DOHH2 (cell line): ENCODE data around the gene MCMBP.
"Not testable (repeated sequence)": the region's sequence is repeated elsewhere in the genome, so short reads cannot be mapped to it uniquely, and the experiment has no call there.

Source experiments
- H3F3A ChIP-seq: fragments of 200-600 bp; sonication (generic), shearing (Covaris generic); 2 replicates; pipeline ENCODE4 v1.6.0; 2016; ENCODE audit warnings: antibody characterized with exemption, mild to moderate bottlenecking; ENCODE audit not compliant: control insufficient read depth, insufficient read depth
- H3K27ac ChIP-seq: fragments of 200-600 bp; sonication (generic); 2 replicates; pipeline ENCODE4 v1.5.1; 2014; ENCODE audit warnings: low read depth, mild to moderate bottlenecking, low read length, moderate library complexity
- H3K27me3 ChIP-seq: fragments of 200-600 bp; sonication (generic); 2 replicates; pipeline ENCODE4 v1.6.1; 2014; ENCODE audit warnings: mild to moderate bottlenecking, low read length, mixed read lengths; ENCODE audit not compliant: control insufficient read depth
- H3K36me3 ChIP-seq: fragments of 200-600 bp; sonication (generic); 2 replicates; pipeline ENCODE4 v1.6.1; 2014; ENCODE audit warnings: mild to moderate bottlenecking, low read length, moderate library complexity, mixed read lengths; ENCODE audit not compliant: control insufficient read depth
- H3K4me1 ChIP-seq: fragments of 200-600 bp; sonication (generic); 2 replicates; pipeline ENCODE4 v1.6.1; 2014; ENCODE audit warnings: mild to moderate bottlenecking, low read length, mixed read lengths; ENCODE audit not compliant: control insufficient read depth
- H3K4me2 ChIP-seq: fragments of 200-600 bp; sonication (generic); 2 replicates; pipeline ENCODE4 v1.6.0; 2014; ENCODE audit warnings: mild to moderate bottlenecking, low read length, moderate library complexity
- H3K4me3 ChIP-seq: fragments of 200-600 bp; sonication (generic); 2 replicates; pipeline ENCODE4 v1.5.1; 2014; ENCODE audit warnings: mild to moderate bottlenecking, low read length, mixed read lengths
- H3K79me2 ChIP-seq: fragments of 200-600 bp; sonication (generic); 2 replicates; pipeline ENCODE4 v1.6.1; 2014; ENCODE audit warnings: mild to moderate bottlenecking, low read length, mixed read lengths; ENCODE audit not compliant: control insufficient read depth
- H3K9me2 ChIP-seq: fragments of 200-600 bp; sonication (generic); replicated peaks from 2 replicates; pipeline ENCODE4 v1.6.1; 2014; ENCODE audit warnings: mild to moderate bottlenecking, low read length, mixed read lengths; ENCODE audit not compliant: control insufficient read depth
- H3K9me3 ChIP-seq: fragments of 200-600 bp; sonication (generic); 2 replicates; pipeline ENCODE4 v1.6.1; 2014; ENCODE audit warnings: antibody characterized with exemption, low read length, mixed read lengths; ENCODE audit not compliant: control insufficient read depth, insufficient read depth
- H4K20me1 ChIP-seq: fragments of 200-600 bp; sonication (generic); 2 replicates; pipeline ENCODE4 v1.6.0; 2014; ENCODE audit warnings: low read depth, mild to moderate bottlenecking, antibody characterized with exemption, low read length, moderate library complexity; ENCODE audit not compliant: control insufficient read depth, insufficient read depth
- CTCF ChIP-seq: fragments of 200-600 bp; sonication (generic); IDR thresholded peaks from one replicate; pipeline ENCODE4 v1.5.1; 2014; ENCODE audit warnings: antibody characterized with exemption, mild to moderate bottlenecking, low read depth, low read length; ENCODE audit not compliant: poor library complexity, severe bottlenecking
- EZH2phosphoT487 ChIP-seq: fragments of 200-600 bp; sonication (generic); IDR thresholded peaks from 2 replicates; pipeline ENCODE4 v1.6.1; 2017; ENCODE audit warnings: borderline replicate concordance, mild to moderate bottlenecking, antibody characterized with exemption, low read length, moderate library complexity, mixed read lengths

MCMBP gene

DNA sequence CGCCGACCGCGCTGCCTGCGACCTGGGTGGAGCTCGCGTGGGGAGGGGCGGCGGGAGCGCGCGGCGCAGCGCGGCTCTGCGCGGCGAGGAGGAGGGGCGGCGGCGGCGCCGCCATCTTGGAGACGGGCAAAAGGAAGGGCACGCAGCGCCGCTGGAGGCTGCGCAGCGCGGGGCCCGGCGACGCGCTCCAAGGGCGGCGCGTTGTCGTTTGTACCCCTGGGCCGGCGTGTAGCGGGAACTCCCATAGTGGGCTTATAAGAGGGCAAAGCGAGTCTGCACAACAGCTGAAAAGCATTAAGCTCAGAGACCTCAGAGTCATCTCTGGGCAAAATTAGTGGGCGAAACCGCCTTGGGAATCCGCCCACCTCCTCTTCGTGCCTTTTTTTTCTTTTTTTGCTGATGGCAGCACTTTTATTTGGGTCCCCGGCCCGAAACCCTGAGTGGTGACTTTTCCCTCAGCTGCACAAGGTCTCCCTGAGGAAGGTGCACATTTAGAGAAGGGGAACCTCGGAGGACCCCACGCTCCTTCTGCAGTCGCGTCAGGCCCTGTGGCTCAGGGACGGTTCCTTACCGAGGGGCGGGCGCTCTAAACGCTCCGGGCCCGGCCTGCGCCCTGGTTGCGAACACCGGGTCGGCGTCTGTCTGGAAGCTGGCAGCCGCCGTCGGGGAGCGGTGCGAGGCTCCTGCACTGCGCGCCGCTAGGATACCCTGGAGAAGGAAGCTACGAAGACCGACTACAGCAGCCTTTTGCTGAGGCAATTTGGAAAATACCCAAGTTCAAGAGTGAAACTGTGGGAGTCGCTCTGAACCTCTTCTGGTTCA is 428 bp upstream of the MCMBP start:
- H3K27me3 ChIP-seq, result no peaks in the 10 kb centered on the region
- peaks cover 41% of the 10 kb centered on the region for H3K4me1 ChIP-seq
- peaks cover 54% of the 10 kb centered on the region for H3K79me2 ChIP-seq
- peak overlapping the region; percentile 65 for H3K27ac ChIP-seq
- peaks cover 19% of the 10 kb centered on the region for H4K20me1 ChIP-seq
- H3K4me3 ChIP-seq, result peak overlapping the region; percentile 85
- peaks cover 26% of the 10 kb centered on the region for H3K36me3 ChIP-seq
- H3F3A ChIP-seq, result no peaks in the 10 kb centered on the region
- peak overlapping the region; percentile 94 for H3K4me2 ChIP-seq
- no peaks in the 10 kb centered on the region for H3K9me3 ChIP-seq
- TF ChIP-seq EZH2phosphoT487 (no peak), CTCF (no peak)
- no peaks in the 10 kb centered on the region for H3K9me2 ChIP-seq

GRCh38 chr10:119871881-119872609 is 598 bp downstream of the MCMBP start:
- Histone ChIP-seq H3K9me2 (no peaks in the 10 kb centered on the region), H3K4me1 (peaks cover 50% of the 10 kb centered on the region), H4K20me1 (peaks cover 24% of the 10 kb centered on the region), H3K36me3 (peaks cover 33% of the 10 kb centered on the region), H3K4me2 (peak overlapping the region; percentile 94), H3K27me3 (no peaks in the 10 kb centered on the region), H3K27ac (peak overlapping the region; percentile 65), H3K4me3 (peak overlapping the region; percentile 85), H3K79me2 (peaks cover 65% of the 10 kb centered on the region), H3K9me3 (no peaks in the 10 kb centered on the region), H3F3A (no peaks in the 10 kb centered on the region)
- TF ChIP-seq CTCF (no peak), EZH2phosphoT487 (no peak)

DNA sequence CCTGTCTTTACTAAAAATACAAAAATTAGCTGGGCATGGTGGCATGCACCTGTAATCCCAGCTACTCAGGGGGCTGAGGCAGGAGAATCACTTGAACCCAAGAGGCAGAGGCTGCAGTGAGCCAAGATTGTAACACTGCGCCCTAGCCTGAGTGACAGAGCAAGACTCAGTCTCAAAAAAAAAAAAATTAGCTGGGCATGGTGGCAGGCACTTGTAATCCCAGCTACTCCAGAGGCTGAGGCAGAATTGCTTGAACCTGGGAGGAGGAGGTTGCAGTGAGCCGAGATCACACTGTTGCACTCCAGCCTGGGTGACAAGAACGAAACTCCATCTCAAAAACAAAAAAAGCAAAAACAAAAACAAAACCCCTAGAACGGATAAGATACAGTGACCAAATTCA is 3.2 kb downstream of the MCMBP start:
- Histone ChIP-seq H3K4me2 (peak overlapping the region; percentile 94), H3K36me3 (peaks cover 50% of the 10 kb centered on the region), H3K4me1 (peaks cover 71% of the 10 kb centered on the region), H4K20me1 (peaks cover 29% of the 10 kb centered on the region), H3K79me2 (peaks cover 91% of the 10 kb centered on the region)
- not testable (repeated sequence) for H3K9me2 ChIP-seq, H3K4me3 ChIP-seq, H3F3A ChIP-seq, H3K27me3 ChIP-seq, H3K9me3 ChIP-seq, H3K27ac ChIP-seq

DNA sequence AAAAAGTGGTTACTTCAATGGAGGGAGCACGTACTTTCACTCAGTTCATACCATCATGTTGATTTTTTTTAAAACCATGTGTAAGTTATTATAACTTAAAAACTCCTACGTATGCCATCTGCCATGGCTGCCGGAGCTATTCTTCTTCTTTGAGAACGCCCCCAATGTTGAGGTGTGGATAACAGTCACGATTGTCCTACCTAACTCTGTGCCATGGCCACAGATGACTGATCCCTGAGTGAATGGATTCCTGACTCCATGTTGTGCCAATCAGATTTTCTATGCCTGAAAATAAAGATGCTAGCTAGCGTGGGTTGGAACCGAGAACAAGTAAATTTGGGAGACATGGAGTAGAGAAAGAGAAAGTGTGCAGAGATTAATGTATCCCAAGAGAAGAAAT is 5.3 kb downstream of the MCMBP start:
- H3K9me3 ChIP-seq, result no peaks in the 10 kb centered on the region
- H3K27me3 ChIP-seq, result no peaks in the 10 kb centered on the region
- H3K36me3 ChIP-seq, result peaks cover 56% of the 10 kb centered on the region
- peaks cover 77% of the 10 kb centered on the region for H3K4me1 ChIP-seq
- no peaks in the 10 kb centered on the region for H3K9me2 ChIP-seq
- H3F3A ChIP-seq, result peaks cover 21% of the 10 kb centered on the region
- H3K79me2 ChIP-seq, result peaks cover 100% of the 10 kb centered on the region
- H3K27ac ChIP-seq, result no peak overlapping the region
- no peak overlapping the region for H3K4me3 ChIP-seq
- H3K4me2 ChIP-seq, result 0 out of 2 replicates have a peak overlapping the region, but pooled peaks have one; percentile 3
- H4K20me1 ChIP-seq, result peaks cover 39% of the 10 kb centered on the region
- TF ChIP-seq CTCF, result no peak
- no peak for TF ChIP-seq EZH2phosphoT487
